GM21367 (cell line): ENCODE results near the gene RSRC1.
A peak's percentile ranks its signal among the peaks of the same experiment; 100 is the strongest.
"Not testable (repeated sequence)": the region's sequence is repeated elsewhere in the genome, so short reads cannot be mapped to it uniquely, and the experiment has no call there.

Source experiments
- ATAC-seq: cut with Tn5 transposase; IDR thresholded peaks from one replicate; pipeline ENCODE4 v1.9.1; 2021; ENCODE audit not compliant: unreplicated experiment

Gene RSRC1

DNA sequence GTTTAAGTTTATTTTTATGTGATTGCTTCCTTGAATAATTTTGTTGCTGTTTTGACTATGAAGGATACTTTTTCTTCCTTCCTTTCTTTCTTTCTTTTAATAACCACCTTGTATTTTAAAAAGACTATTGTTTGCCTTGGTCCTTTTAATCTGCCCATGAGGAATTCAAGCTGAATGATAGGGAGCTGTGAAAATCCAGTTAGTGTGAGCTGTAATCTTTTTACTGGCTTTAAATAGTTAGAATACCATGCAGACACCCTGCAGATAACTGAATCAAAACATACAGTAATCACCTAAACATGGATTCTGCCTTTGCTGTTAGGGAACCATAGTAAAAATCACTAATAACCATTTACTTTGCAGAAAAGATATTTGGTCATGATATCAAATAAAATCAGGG is 110.7 kb downstream of the RSRC1 start:
- no peak for ATAC-seq

DNA sequence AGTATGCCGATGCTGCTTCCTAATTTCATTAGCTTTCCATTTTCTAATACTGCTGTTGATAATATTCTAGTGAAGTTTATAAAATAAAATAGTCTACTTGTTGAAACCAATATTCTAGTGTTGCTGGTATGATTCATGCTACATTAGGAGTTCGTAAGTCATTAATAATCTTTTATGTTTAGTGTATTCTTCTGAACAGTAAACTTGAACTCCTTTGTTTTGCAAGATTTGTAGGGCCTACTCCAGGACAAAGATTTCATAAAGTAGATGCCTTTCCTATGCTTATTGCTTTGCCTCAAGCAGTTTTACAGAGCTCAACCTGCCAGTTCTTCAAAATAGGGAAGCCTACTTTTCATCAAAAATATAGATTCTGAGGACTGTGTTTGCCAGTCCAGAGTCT is 111.5 kb downstream of the RSRC1 start:
- ATAC-seq, result no peak

DNA sequence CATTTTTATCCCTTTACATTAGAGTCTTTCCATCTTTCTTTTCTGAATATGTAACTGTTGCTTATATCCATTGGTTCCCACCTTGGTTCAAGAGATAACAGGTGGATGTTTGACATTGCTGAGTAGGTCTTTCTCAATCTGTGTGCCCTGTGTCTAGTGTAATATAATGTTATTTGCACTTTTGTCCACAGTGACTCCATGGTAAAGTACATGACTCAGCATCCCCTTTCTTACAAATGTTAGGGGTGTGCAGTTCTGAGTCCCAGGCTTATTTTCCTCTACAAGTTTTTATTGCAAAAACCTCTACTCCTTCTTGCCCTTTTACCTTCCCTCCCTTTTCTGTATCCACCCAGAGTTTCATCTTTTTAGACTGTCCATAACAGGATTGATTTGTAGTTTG is 116.5 kb downstream of the RSRC1 start:
- no peak for ATAC-seq

DNA sequence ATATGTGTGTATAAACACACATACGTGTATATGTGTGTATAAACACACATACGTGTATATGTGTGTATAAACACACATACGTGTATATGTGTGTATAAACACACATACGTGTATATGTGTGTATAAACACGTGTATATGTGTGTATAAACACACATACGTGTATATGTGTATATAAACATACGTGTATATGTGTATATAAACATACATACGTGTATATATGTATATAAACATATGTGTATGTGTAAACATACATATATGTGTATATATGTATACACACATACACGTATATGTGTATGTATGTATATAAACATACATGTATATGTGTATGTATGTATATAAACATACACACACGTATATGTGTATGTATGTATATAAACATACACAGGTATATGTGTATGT is 119.1 kb downstream of the RSRC1 start:
- ATAC-seq, result not testable (repeated sequence)

DNA sequence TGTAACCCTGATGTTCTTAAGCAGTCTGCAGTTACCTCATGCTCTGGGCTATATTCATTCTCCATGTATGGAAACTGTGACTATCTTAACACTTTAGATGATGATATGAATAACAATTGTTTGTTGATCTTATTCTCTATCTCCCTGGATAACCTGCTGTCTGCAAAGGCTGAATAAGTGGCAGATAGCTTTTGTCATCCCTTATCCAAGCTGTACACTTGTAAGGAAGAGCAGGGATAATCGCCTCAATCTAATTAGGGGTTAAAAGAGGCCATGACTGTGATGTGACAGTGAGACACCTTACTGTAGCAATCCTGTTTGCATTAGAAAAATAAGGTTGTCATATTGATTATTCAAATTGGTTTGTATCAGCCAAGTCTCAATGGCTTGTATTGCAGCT is 123.9 kb downstream of the RSRC1 start:
- no peak for ATAC-seq

- no peak for ATAC-seq
Observed at GRCh38 chr3:158244274-158244673, 134.4 kb downstream of the RSRC1 start.

- ATAC-seq, result no peak
Observed at GRCh38 chr3:158247288-158247687, 137.4 kb downstream of the RSRC1 start.

GRCh38 chr3:158248261-158248660 is 138.4 kb downstream of the RSRC1 start:
- no peak for ATAC-seq

DNA sequence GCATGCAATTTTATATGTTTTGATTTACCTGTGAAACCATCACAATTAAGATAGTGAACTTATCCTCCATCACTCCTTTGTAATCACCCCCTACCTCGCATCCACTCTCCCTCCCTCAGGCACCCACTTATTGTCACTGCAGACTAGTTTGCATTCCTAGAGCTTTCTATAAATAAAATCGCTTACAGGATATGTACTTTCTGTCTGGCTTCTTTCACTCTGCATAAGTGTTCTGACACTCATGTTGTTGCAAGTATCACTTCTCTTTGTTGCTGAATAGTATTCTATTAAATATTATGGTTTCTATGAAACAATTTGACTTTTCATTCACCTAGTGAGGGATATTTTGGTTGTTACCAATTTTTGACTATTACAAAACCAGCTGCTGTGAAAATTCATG is 139.3 kb downstream of the RSRC1 start:
- ATAC-seq, result peak; percentile 68

- no peak for ATAC-seq
Observed at GRCh38 chr3:158258619-158259018, 148.7 kb downstream of the RSRC1 start.

DNA sequence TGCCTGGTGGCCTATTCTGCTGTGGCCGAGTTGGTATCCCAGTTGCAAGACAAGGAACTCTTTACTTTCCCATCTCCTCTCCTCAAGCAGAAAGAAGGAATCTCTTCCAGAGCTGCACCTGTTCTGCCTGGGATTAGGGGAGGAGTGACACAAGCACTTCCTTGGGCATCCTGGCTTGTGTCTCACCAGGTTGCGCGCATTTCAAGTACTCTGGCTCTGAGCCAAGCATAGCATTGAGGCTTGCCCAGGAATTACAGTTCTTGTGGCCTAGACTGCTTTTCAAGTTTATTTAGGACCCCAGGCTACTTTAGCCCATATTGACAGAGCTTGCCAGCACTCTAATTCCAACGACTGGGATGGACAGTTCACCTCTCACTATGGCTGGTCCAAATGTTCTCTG is 150.5 kb downstream of the RSRC1 start:
- ATAC-seq, result no peak

GRCh38 chr3:158261371-158261991 is 151.6 kb downstream of the RSRC1 start:
- ATAC-seq, result no peak

DNA sequence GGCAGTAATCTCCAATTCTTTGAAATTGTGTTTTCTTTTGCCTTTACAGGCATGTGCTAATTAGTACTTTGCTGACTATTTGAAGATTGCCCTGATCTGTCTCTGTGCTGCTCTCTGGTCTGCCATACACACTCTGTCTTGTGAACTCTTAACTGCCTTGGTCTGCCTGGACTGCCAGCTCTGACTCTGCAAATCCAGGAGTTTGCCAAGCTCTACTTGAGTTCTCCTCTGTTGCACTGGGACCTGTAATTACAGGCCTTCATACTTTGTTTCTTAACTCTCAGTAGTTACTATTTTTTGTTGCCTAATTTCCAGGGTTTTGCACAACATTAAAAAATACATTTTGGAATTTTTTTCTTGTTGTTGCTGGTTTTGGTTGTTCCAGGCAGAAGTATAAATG is 155.0 kb downstream of the RSRC1 start:
- no peak for ATAC-seq

DNA sequence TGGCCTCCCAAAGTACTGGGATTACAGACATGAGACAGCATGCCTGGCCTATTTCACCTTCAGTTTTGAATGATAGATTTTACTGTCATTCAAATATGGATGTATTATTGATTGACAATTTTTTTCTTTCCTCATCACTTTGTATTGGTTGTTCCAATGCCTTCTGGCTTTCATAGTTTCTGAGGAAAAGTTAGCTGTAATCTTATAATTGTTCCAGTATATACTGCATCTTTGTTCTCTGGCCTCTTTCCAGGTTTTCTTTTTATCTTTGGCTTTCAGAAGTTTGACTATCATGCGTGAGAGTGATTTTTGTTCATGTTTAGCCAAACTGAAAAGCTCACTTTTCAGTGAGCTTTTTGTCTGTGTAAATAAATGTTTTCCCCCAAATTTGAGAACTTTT is 157.1 kb downstream of the RSRC1 start:
- ATAC-seq, result no peak

DNA sequence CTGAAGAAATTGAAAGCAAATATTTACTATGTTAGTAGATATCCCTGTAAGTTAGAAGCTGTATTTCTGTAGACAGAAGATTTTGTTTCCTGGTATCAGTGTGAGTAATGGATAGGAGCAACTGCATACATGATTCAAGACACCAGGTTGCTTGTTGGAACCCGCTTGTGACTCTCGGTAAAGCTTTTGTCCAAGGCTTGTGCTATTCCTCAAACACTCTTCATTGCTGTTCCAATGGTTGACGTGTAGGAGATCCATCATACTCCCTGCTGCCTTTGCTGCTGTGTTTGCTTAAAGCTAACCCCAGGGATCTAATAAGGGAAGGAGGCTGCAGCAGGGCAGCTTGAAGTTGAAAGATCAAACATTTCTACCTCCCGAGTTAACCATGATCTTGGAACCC is 160.1 kb downstream of the RSRC1 start:
- ATAC-seq, result no peak

- no peak for ATAC-seq
Observed at GRCh38 chr3:158272081-158272480, 162.2 kb downstream of the RSRC1 start.

- no peak for ATAC-seq
Observed at GRCh38 chr3:158273656-158274055, 163.8 kb downstream of the RSRC1 start.

DNA sequence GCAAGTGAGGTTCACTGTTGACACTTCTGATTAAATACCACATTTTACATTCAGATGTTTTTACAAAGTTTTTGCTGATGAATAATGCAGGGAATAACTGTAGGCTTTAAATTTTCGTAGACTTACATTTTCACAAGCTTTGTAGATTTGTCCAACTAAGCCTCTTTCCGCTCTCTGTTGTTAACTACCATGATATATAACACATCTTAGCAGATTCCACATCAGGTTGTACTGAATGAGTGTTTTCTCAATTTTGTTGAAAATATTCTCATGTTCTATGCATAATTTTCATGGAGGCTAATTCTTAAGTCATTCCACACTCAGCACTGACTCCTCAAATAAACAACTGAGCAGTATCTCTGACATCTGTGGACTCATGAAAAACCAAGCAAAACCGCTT is 168.3 kb downstream of the RSRC1 start:
- ATAC-seq, result no peak

- ATAC-seq, result no peak
Observed at GRCh38 chr3:158279609-158280008, 169.7 kb downstream of the RSRC1 start.

DNA sequence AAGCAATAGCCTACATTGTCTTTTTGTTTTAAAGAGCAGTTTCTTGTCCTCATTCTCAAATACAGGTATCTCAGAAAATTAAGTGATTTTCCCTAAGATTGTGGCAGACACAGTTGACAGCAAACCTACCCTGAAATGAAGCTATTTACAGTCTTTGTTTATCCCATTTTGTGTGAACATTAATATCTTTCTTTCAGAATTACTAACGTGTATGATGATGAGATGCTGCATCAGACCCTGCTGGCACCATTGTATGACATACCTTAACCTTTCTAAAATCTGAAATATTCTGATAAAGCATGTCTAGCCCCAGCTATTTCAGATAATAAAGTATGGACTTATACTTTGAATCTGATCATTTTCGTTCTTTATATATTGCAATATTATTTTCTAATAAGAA is 185.9 kb downstream of the RSRC1 start:
- no peak for ATAC-seq

- ATAC-seq, result no peak
Observed at GRCh38 chr3:158297940-158298339, 188.1 kb downstream of the RSRC1 start.

DNA sequence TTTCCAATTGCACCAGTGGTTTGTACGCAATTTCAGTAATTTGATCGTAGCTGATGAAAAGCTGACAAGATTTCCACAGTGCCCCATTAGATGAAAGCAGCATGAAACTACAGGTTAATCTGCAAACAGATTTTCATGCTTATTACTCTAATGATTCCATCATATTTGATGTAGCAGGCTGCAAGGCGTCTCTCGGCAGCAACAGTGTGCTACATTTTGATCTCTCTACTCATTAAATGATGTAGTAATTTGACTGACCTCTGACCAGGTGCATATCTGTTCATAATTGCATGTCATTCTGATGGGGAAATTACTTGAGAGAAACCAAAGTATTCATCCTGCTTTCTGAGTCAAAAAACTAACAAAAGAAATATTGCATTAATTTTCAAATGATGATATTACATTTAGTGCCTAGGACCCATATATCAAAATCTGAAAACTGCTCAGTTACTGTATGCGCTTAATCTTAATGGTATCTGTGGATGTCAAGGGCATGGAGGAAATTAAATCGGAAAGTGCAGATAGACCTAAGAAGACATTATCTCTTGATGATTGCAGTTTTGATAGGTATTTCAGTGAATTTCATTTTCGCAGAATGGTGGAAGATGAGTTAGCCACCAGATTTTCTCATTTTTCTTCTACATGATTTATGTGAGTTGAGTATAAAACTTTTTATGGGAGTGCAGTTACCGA is 198.5 kb downstream of the RSRC1 start:
- no peak for ATAC-seq

- ATAC-seq, result no peak
Observed at GRCh38 chr3:158312560-158313141, 202.8 kb downstream of the RSRC1 start.
